ENCODE results near the gene CACNA2D3. TPM values are rescaled to one million over a fixed set of nuclear protein-coding genes. Genes with fewer than 3 reads are reported as not detected.

CACNA2D3 gene
- total and polyA plus RNA-seq, 2 experiments from 2014 or later = 0.30 to 0.43 TPM

- Histone ChIP-seq H3K9me3 (ENCODE audit: low read depth) (no peaks in the 10 kb centered on the region), H3K9ac (no peak overlapping the region), H2AFZ (no peak overlapping the region), H3K4me2 (ENCODE audit: unreplicated experiment) (no peak overlapping the region), H3K27ac (no peak overlapping the region), H3K4me1 (ENCODE audit: insufficient read depth) (no peaks in the 10 kb centered on the region), H3K4me3 (no peak overlapping the region), H3K79me2 (ENCODE audit: insufficient read depth) (no peaks in the 10 kb centered on the region), H3K27me3 (replicated peaks; ENCODE audit: insufficient read depth) (no peaks in the 10 kb centered on the region), H3F3A (ENCODE audit: insufficient read depth) (no peaks in the 10 kb centered on the region), H4K20me1 (ENCODE audit: insufficient read depth) (no peaks in the 10 kb centered on the region), H3K9me2 (ENCODE audit: insufficient read depth) (no peaks in the 10 kb centered on the region), H3K36me3 (ENCODE audit: low read depth) (no peaks in the 10 kb centered on the region)
- WGBS, 2 experiments (ENCODE audit: low coverage in 1 of 2, low lambda C conversion rate in 2 of 2, missing lambda C conversion rate in 2 of 2) = 82 to 84% methylated on average over 2 of the region's 2 CpGs
- DNase-seq = no peak
- no peak for TF ChIP-seq EZH2phosphoT487 (IDR thresholded peaks at IDR 0.05; ENCODE audit: insufficient read depth, low read depth)
- no peak for TF ChIP-seq EZH2 (IDR thresholded peaks at IDR 0.05; ENCODE audit: insufficient read depth, poor library complexity, severe bottlenecking)
- in situ Hi-C loops (cut with MboI) = loop anchor here (25.0 kb wide), 2 partner anchors 1050 to 1300 kb away; partner anchors contain the start of gene WNT5A
Measured at GRCh38 chr3:54437271-54437670, 314.9 kb downstream of the CACNA2D3 start.

DNA sequence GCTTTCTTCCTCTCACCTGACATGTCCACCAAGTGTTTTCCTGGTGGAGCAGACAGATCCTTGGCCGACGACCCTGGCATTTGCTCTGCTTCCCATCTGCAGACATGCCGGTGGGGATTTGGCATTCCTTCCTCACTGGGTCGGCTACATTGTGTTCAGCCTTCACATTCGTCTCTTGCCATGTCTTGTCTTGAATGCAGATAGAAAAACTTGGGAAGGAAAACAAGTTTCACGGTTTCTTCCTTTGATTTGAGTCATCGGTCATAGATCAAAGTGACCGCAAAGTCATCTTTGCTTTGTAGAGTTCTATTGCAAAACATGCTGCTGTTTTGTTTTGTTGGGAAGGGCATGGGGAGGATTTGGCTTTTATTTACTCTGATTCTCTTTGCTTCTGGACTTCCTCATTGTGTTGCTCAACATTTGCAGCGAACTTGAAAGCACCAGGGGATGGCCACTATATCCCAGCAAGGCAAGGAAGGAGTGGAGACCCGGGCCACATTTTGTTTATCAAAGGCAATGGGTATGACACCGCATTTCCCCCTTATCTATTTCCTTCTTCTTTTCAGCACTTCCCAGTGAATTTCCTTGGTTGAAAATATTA is 321.3 kb downstream of the CACNA2D3 start:
- H3K9me3 ChIP-seq (ENCODE audit: low read depth) = no peaks in the 10 kb centered on the region
- H3F3A ChIP-seq (ENCODE audit: insufficient read depth) = no peaks in the 10 kb centered on the region
- H3K79me2 ChIP-seq (ENCODE audit: insufficient read depth) = no peaks in the 10 kb centered on the region
- TF ChIP-seq EZH2 (IDR thresholded peaks at IDR 0.05; ENCODE audit: insufficient read depth, poor library complexity, severe bottlenecking) (no peak), EZH2phosphoT487 (IDR thresholded peaks at IDR 0.05; ENCODE audit: insufficient read depth, low read depth) (no peak)
- H2AFZ ChIP-seq = no peak overlapping the region
- H3K27ac ChIP-seq = no peak overlapping the region
- 15 to 16% methylated on average over 11 of the region's 11 CpGs for WGBS, 2 experiments (ENCODE audit: low coverage in 1 of 2, low lambda C conversion rate in 2 of 2, missing lambda C conversion rate in 2 of 2)
- no peak overlapping the region for H3K9ac ChIP-seq
- no peak for DNase-seq
- H3K4me3 ChIP-seq = no peak overlapping the region
- H3K4me1 ChIP-seq (ENCODE audit: insufficient read depth) = no peaks in the 10 kb centered on the region
- no peaks in the 10 kb centered on the region for H3K27me3 ChIP-seq (replicated peaks; ENCODE audit: insufficient read depth)
- H3K9me2 ChIP-seq (ENCODE audit: insufficient read depth) = no peaks in the 10 kb centered on the region
- H3K36me3 ChIP-seq (ENCODE audit: low read depth) = no peaks in the 10 kb centered on the region
- in situ Hi-C loops (cut with MboI) = loop anchor here (25.0 kb wide), 2 partner anchors 1044 to 1294 kb away; partner anchors contain the start of gene WNT5A
- no peaks in the 10 kb centered on the region for H4K20me1 ChIP-seq (ENCODE audit: insufficient read depth)
- H3K4me2 ChIP-seq (ENCODE audit: unreplicated experiment) = no peak overlapping the region

- no peaks in the 10 kb centered on the region for H3K9me2 ChIP-seq (ENCODE audit: insufficient read depth)
- H3K4me2 ChIP-seq (ENCODE audit: unreplicated experiment) = no peak overlapping the region
- no peak overlapping the region for H3K9ac ChIP-seq
- no peaks in the 10 kb centered on the region for H3K27me3 ChIP-seq (replicated peaks; ENCODE audit: insufficient read depth)
- H3K4me3 ChIP-seq = no peak overlapping the region
- 65 to 77% methylated on average over 1 of the region's 1 CpG for WGBS, 2 experiments (ENCODE audit: low coverage in 1 of 2, low lambda C conversion rate in 2 of 2, missing lambda C conversion rate in 2 of 2)
- no peaks in the 10 kb centered on the region for H3K4me1 ChIP-seq (ENCODE audit: insufficient read depth)
- no peaks in the 10 kb centered on the region for H3F3A ChIP-seq (ENCODE audit: insufficient read depth)
- no peaks in the 10 kb centered on the region for H4K20me1 ChIP-seq (ENCODE audit: insufficient read depth)
- no peak for TF ChIP-seq EZH2 (IDR thresholded peaks at IDR 0.05; ENCODE audit: insufficient read depth, poor library complexity, severe bottlenecking)
- no peak for TF ChIP-seq EZH2phosphoT487 (IDR thresholded peaks at IDR 0.05; ENCODE audit: insufficient read depth, low read depth)
- no peaks in the 10 kb centered on the region for H3K9me3 ChIP-seq (ENCODE audit: low read depth)
- no peak for DNase-seq
- no peaks in the 10 kb centered on the region for H3K36me3 ChIP-seq (ENCODE audit: low read depth)
- no peaks in the 10 kb centered on the region for H3K79me2 ChIP-seq (ENCODE audit: insufficient read depth)
- in situ Hi-C loops (cut with MboI) = loop anchor here (25.0 kb wide), 2 partner anchors 1042 to 1292 kb away; partner anchors contain the start of gene WNT5A
- no peak overlapping the region for H3K27ac ChIP-seq
- H2AFZ ChIP-seq = no peak overlapping the region
Measured at GRCh38 chr3:54445630-54446029, 323.3 kb downstream of the CACNA2D3 start.

DNA sequence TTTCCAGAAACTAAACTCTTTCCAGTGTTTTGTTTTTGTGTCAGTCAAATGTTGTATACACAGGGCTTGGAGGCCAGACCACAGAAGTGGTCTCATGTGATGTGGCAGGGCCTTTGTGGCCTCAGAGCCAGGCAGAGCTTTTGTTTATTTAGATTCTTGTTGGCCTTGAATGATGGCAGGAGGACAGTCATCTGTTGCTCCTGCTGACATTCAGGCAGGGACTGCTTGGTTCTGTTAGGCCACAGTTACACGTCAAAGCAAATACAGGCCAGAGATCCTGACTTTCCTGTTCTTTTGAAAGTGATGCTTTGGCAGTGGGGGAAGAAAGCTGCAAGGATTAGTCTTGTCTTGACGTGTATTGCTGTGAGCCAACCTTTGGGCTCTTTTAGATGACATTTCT is 325.1 kb downstream of the CACNA2D3 start:
- H3F3A ChIP-seq (ENCODE audit: insufficient read depth) = no peaks in the 10 kb centered on the region
- in situ Hi-C loops (cut with MboI) = loop anchor here (25.0 kb wide), 2 partner anchors 1040 to 1290 kb away; partner anchors contain the start of gene WNT5A
- no peaks in the 10 kb centered on the region for H3K9me3 ChIP-seq (ENCODE audit: low read depth)
- no peak overlapping the region for H3K4me2 ChIP-seq (ENCODE audit: unreplicated experiment)
- H3K4me3 ChIP-seq = no peak overlapping the region
- H2AFZ ChIP-seq = no peak overlapping the region
- no peaks in the 10 kb centered on the region for H3K79me2 ChIP-seq (ENCODE audit: insufficient read depth)
- 0 to 13% methylated on average over 2 of the region's 2 CpGs for WGBS, 2 experiments (ENCODE audit: low coverage in 1 of 2, low lambda C conversion rate in 2 of 2, missing lambda C conversion rate in 2 of 2)
- H3K36me3 ChIP-seq (ENCODE audit: low read depth) = no peaks in the 10 kb centered on the region
- DNase-seq = no peak
- no peak overlapping the region for H3K27ac ChIP-seq
- no peaks in the 10 kb centered on the region for H4K20me1 ChIP-seq (ENCODE audit: insufficient read depth)
- no peak overlapping the region for H3K9ac ChIP-seq
- H3K9me2 ChIP-seq (ENCODE audit: insufficient read depth) = no peaks in the 10 kb centered on the region
- no peaks in the 10 kb centered on the region for H3K27me3 ChIP-seq (replicated peaks; ENCODE audit: insufficient read depth)
- no peaks in the 10 kb centered on the region for H3K4me1 ChIP-seq (ENCODE audit: insufficient read depth)
- TF ChIP-seq EZH2phosphoT487 (IDR thresholded peaks at IDR 0.05; ENCODE audit: insufficient read depth, low read depth) (no peak), EZH2 (IDR thresholded peaks at IDR 0.05; ENCODE audit: insufficient read depth, poor library complexity, severe bottlenecking) (no peak)
